ENCODE results near the gene LAMC1.

DNA sequence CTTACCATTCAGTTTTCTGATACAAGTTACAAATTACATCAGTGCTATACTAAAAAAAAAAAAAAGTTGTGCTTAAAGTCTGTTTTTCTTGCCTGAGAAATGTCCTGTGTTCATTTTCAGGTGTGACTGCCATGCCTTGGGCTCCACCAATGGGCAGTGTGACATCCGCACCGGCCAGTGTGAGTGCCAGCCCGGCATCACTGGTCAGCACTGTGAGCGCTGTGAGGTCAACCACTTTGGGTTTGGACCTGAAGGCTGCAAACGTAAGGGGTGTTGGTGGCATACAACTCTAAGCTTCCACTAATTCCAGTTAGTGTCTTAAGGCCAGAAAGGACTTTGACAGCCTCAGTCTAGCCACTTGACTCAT is 102.8 kb downstream of the LAMC1 start:
- TF ChIP-seq, protein P1, sequence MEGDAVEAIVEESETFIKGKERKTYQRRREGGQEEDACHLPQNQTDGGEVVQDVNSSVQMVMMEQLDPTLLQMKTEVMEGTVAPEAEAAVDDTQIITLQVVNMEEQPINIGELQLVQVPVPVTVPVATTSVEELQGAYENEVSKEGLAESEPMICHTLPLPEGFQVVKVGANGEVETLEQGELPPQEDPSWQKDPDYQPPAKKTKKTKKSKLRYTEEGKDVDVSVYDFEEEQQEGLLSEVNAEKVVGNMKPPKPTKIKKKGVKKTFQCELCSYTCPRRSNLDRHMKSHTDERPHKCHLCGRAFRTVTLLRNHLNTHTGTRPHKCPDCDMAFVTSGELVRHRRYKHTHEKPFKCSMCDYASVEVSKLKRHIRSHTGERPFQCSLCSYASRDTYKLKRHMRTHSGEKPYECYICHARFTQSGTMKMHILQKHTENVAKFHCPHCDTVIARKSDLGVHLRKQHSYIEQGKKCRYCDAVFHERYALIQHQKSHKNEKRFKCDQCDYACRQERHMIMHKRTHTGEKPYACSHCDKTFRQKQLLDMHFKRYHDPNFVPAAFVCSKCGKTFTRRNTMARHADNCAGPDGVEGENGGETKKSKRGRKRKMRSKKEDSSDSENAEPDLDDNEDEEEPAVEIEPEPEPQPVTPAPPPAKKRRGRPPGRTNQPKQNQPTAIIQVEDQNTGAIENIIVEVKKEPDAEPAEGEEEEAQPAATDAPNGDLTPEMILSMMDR (IDR thresholded peaks at IDR 0.05), result no peak
- TF ChIP-seq POLR2A (IDR thresholded peaks at IDR 0.05), result no peak

Data from body of pancreas (tissue), 4 donors.